AG04449 (cell line): ENCODE measurements around the gene RTN4.

Experiments used
- CTCF ChIA-PET: fragments of 350-600 bp; formaldehyde crosslinking; extraction: SDS; loops from one replicate; lab custom pipeline; 2021; ENCODE audit warnings: antibody characterized with exemption; lab: Yijun Ruan, JAX
- POLR2A ChIA-PET: fragments of 400-600, 350-600 bp; formaldehyde crosslinking; extraction: SDS; loops from one replicate; lab custom pipeline; 2020; ENCODE audit warnings: antibody characterized with exemption, inconsistent platforms; lab: Yijun Ruan, JAX
- DNase-seq: peaks from one replicate; pipeline ENCODE4 v3.0.0-alpha.2; 2010; ENCODE audit warnings: low read depth, low spot score
- H3K4me3 ChIP-seq: 2 replicates; pipeline ENCODE4 v1.5.1; 2011; ENCODE audit warnings: low read depth, mild to moderate bottlenecking, control low read depth, low read length
- TF ChIP-seq, protein P1 (sequence below): IDR thresholded peaks from one replicate; pipeline ENCODE4 v1.5.1; 2011; ENCODE audit warnings: mild to moderate bottlenecking, moderate library complexity, low read length, control low read depth, inconsistent platforms; ENCODE audit not compliant: insufficient read depth; ENCODE audit errors: missing control alignments

RTN4 gene

GRCh38 chr2:55052129-55053061, 2.1 kb upstream of the RTN4 start:
- no peak overlapping the region for H3K4me3 ChIP-seq
- ChIA-PET CTCF (interaction anchor here (1.0 to 4.6 kb wide), 6 partner anchors 13 to 152 kb away, joined by 3 to 115 read pairs (median 6); no protein-coding TSS in a partner anchor), POLR2A (interaction anchor here (1.1 to 4.7 kb wide), 3 partner anchors 49 to 113 kb away, joined by 4 to 84 read pairs (median 39); no protein-coding TSS in a partner anchor)

DNA sequence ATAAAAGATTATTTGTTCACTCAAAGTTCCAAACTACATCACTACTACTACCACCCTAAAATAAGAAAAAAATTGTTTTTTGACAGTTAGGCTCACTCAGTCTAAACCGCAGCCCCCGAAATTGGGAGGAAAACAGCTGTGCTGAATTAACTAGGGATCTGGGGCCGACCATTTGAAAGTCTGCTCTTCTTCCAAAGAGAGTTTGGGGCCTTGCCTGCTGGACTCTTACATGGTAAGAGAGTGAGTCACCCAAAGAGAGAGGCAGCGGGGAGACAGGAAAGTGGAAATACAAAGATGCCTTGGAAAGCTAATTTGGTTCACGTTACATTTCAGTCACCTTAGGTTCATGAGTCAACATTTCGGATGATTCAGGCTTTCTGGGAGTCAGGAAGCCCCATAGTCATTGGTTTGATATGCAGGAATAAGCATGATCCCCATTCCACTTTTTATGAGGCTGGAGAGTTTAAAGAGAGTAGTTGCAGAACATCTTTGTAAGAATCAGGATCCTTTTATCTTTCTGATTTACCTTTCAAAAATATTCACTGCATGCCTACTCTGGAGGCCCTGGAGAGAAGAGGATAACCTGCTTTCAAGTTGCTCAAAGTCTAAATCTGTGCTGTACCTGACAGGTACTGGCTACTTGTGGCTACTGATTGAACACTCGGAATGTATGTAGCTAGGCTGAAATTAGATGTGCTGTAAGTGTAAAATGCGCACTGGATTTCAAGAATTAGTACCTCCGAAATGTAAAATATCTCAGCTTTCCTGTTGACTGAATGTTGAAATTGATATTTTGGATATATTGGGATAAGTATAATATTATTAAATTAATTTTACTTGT, 995 bp upstream of the RTN4 start:
- TF ChIP-seq, protein P1, sequence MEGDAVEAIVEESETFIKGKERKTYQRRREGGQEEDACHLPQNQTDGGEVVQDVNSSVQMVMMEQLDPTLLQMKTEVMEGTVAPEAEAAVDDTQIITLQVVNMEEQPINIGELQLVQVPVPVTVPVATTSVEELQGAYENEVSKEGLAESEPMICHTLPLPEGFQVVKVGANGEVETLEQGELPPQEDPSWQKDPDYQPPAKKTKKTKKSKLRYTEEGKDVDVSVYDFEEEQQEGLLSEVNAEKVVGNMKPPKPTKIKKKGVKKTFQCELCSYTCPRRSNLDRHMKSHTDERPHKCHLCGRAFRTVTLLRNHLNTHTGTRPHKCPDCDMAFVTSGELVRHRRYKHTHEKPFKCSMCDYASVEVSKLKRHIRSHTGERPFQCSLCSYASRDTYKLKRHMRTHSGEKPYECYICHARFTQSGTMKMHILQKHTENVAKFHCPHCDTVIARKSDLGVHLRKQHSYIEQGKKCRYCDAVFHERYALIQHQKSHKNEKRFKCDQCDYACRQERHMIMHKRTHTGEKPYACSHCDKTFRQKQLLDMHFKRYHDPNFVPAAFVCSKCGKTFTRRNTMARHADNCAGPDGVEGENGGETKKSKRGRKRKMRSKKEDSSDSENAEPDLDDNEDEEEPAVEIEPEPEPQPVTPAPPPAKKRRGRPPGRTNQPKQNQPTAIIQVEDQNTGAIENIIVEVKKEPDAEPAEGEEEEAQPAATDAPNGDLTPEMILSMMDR, result no peak
- peak; percentile 99 for DNase-seq
- H3K4me3 ChIP-seq, result peak overlapping the region; percentile 56
- ChIA-PET POLR2A (interaction anchor here (0.6 to 4.7 kb wide), 27 partner anchors 11 to 205 kb away, joined by 3 to 84 read pairs (median 5); no protein-coding TSS in a partner anchor), CTCF (interaction anchor here (1.1 to 4.6 kb wide), 10 partner anchors 24 to 169 kb away, joined by 3 to 115 read pairs (median 5); no protein-coding TSS in a partner anchor)

More at GRCh38 chr2:55052129-55053061, 2.1 kb upstream of the RTN4 start:
- no peak for DNase-seq
- TF ChIP-seq, protein P1, result no peak

DNA sequence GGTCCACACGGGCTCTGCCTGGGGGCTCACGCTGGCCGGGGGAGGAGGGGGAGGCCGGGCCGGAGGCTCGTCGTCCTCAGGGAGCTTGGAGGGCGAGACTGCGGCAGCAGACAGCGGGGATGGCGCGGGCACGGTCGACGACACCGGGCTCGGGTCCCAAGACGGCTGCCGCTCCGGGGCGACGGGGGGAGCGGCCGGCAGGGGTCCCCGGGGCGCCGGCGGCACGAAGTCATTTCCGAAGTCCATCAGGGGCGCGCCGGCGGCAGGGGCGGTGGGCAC, 491 bp downstream of the RTN4 start:
- TF ChIP-seq, protein P1, result no peak
- ChIA-PET CTCF (interaction anchor here (0.9 to 4.6 kb wide), 14 partner anchors 10 to 151 kb away, joined by 3 to 115 read pairs (median 6); no protein-coding TSS in a partner anchor), POLR2A (interaction anchor here (1.0 to 4.7 kb wide), 17 partner anchors 9 to 189 kb away, joined by 3 to 84 read pairs (median 7); no protein-coding TSS in a partner anchor)
- peak overlapping the region; percentile 92 for H3K4me3 ChIP-seq
- no peak for DNase-seq

- ChIA-PET POLR2A (interaction anchor here (0.9 to 4.7 kb wide), 17 partner anchors 9 to 183 kb away, joined by 3 to 84 read pairs (median 4); partner anchors contain the start of genes CLHC1 and RPS27A), CTCF (interaction anchor here (0.7 to 4.6 kb wide), 30 partner anchors 9 to 150 kb away, joined by 3 to 115 read pairs (median 5); no protein-coding TSS in a partner anchor)
- H3K4me3 ChIP-seq, result peak overlapping the region; percentile 92
- no peak for DNase-seq
- TF ChIP-seq, protein P1, result peak; percentile 90
These were observed 1.0 kb downstream of the RTN4 start for GRCh38 chr2:55049043-55049820.

- TF ChIP-seq, protein P1, result peak; percentile 4
- ChIA-PET CTCF (interaction anchor here (0.6 to 4.6 kb wide), 35 partner anchors 9 to 150 kb away, joined by 3 to 115 read pairs (median 4); no protein-coding TSS in a partner anchor), POLR2A (interaction anchor here (0.9 to 4.7 kb wide), 13 partner anchors 9 to 184 kb away, joined by 3 to 84 read pairs (median 4); partner anchors contain the start of genes CLHC1 and RPS27A)
- no peak for DNase-seq
- peak overlapping the region; percentile 92 for H3K4me3 ChIP-seq
These were observed 1.7 kb downstream of the RTN4 start for GRCh38 chr2:55048508-55049042.
